Measurements from ENCODE around the gene ANGPTL4.

GRCh38 chr19:8399681-8400188 is 35.8 kb downstream of the ANGPTL4 start:
- TF ChIP-seq SP1 (IDR thresholded peaks at IDR 0.05) (no peak), FOXM1 (IDR thresholded peaks at IDR 0.05; ENCODE audit: borderline replicate concordance) (no peak), BHLHE40 (IDR thresholded peaks at IDR 0.05; ENCODE audit: borderline replicate concordance) (no peak), FOXK2 (IDR thresholded peaks at IDR 0.05) (no peak), FOXA1 (IDR thresholded peaks at IDR 0.05) (no peak), ARNT (IDR thresholded peaks at IDR 0.05) (no peak), NFRKB (IDR thresholded peaks at IDR 0.05) (no peak), TARDBP (IDR thresholded peaks at IDR 0.05) (no peak), SUZ12 (IDR thresholded peaks at IDR 0.05) (no peak), ELF4 (IDR thresholded peaks at IDR 0.05) (no peak)
